GM12878 (cell line): Measurements from ENCODE around the gene TTC39B. TPM values are rescaled to one million over a fixed set of nuclear protein-coding genes. Genes with fewer than 3 reads are reported as not detected.

Source experiments
- ATAC-seq: fragments of 200-7000 bp; cut with Tn5 transposase; 3 replicates; pipeline ENCODE4 v1.9.1; 2020; ENCODE audit warnings: mild to moderate bottlenecking, moderate library complexity
- BruUV-seq: library from RNA; stranded (reverse); fragments of 400-500 nt; replicated peaks from 2 replicates; lab custom pipeline; 2021; lab: Mats Ljungman, UMichigan
- CTCF ChIA-PET: fragments of 300-600 bp; sonication (Branson Sonifier 250); formaldehyde crosslinking; extraction: SDS; loops from one replicate; lab custom pipeline; 2021; ENCODE audit warnings: inconsistent platforms; lab: Yijun Ruan, JAX
- POLR2A ChIA-PET: fragments of 350-600 bp; formaldehyde crosslinking; extraction: SDS; loops from one replicate; lab custom pipeline; 2021; ENCODE audit warnings: inconsistent platforms; lab: Charles Lee
- RAD21 ChIA-PET: fragments of 300-600 bp; sonication (Branson Sonifier 250); formaldehyde crosslinking; loops from one replicate; lab custom pipeline; 2023; ENCODE audit warnings: antibody characterized with exemption; ENCODE audit not compliant: unreplicated experiment; lab: Charles Lee
- SMC1A ChIA-PET: fragments of 300-600 bp; sonication (Branson Sonifier 250); formaldehyde crosslinking; loops from one replicate; lab custom pipeline; 2023; ENCODE audit not compliant: unreplicated experiment, uncharacterized antibody; lab: Charles Lee
- DNase-seq: peaks from one replicate; pipeline ENCODE4 v3.0.0-alpha.2; 2011; ENCODE audit warnings: low read depth, low spot score
- FAIRE-seq: peaks from 3 replicates; lab custom pipeline; 2011; peaks lifted over from hg19 to GRCh38; lab: Jason Lieb, UNC
- H2AFZ ChIP-seq: 2 replicates; pipeline ENCODE4 v1.6.0; 2011; ENCODE audit warnings: low read depth, low read length, control low read depth; ENCODE audit not compliant: control insufficient read depth
- H3K27ac ChIP-seq: 2 replicates; pipeline ENCODE4 v1.5.1; 2011; ENCODE audit warnings: control low read depth; ENCODE audit not compliant: control insufficient read depth, insufficient read depth
- H3K27me3 ChIP-seq, 2 experiments: replicated peaks in 1 of 2; 2 replicates each; pipeline versions ENCODE4 v1.6.0 to v1.6.1; 2011; ENCODE audit warnings: low read length in 1 of 2; ENCODE audit not compliant: control insufficient read depth in 2 of 2, insufficient read depth in 2 of 2
- H3K36me3 ChIP-seq, 2 experiments: 2 replicates each; pipeline ENCODE4 v1.5.1; 2011; ENCODE audit warnings: low read length in 1 of 2; ENCODE audit not compliant: control insufficient read depth in 2 of 2, insufficient read depth in 2 of 2
- H3K4me1 ChIP-seq: 2 replicates; pipeline ENCODE4 v1.6.1; 2011; ENCODE audit warnings: mild to moderate bottlenecking, low read length, moderate library complexity, mixed read lengths; ENCODE audit not compliant: control insufficient read depth, insufficient read depth
- H3K4me2 ChIP-seq: 2 replicates; pipeline ENCODE4 v1.6.0; 2011; ENCODE audit warnings: control low read depth; ENCODE audit not compliant: control insufficient read depth, insufficient read depth
- H3K4me3 ChIP-seq: fragments of 200-600 bp; sonication (generic); 2 replicates; pipeline ENCODE4 v1.5.1; 2016
- H3K79me2 ChIP-seq: 2 replicates; pipeline ENCODE4 v1.6.0; 2011; ENCODE audit warnings: low read length; ENCODE audit not compliant: control insufficient read depth, insufficient read depth
- H3K9ac ChIP-seq: 2 replicates; pipeline ENCODE4 v1.8.0; 2011; ENCODE audit warnings: low read length, control low read depth, mixed read lengths; ENCODE audit not compliant: control insufficient read depth, insufficient read depth
- H3K9me3 ChIP-seq: replicated peaks from 3 replicates; pipeline ENCODE4 v1.5.1; 2011; ENCODE audit warnings: mild to moderate bottlenecking, low read length; ENCODE audit not compliant: control insufficient read depth, insufficient read depth
- H4K20me1 ChIP-seq: 2 replicates; pipeline ENCODE4 v1.6.0; 2011; ENCODE audit not compliant: control insufficient read depth, insufficient read depth
- CREM ChIP-seq: IDR thresholded peaks from 2 replicates; pipeline ENCODE4 v1.6.1; 2014; ENCODE audit warnings: antibody characterized with exemption, low read depth
- CTCF ChIP-seq, 3 experiments: IDR thresholded peaks in 2 of 3; conservative IDR thresholded peaks in 1 of 3; 2 replicates each; pipeline ENCODE4 v1.5.1; 2011; ENCODE audit warnings: low read depth in 3 of 3, low read length in 3 of 3, mild to moderate bottlenecking in 3 of 3, control low read depth in 2 of 3, moderate library complexity in 2 of 3, inconsistent platforms in 1 of 3, mixed read lengths in 1 of 3; ENCODE audit not compliant: control insufficient read depth in 2 of 3, insufficient read depth in 1 of 3; ENCODE audit errors: extremely low read depth in 1 of 3
- IKZF2 ChIP-seq, 2 experiments: fragments of 450-650 bp; IDR thresholded peaks; 2 replicates each; pipeline ENCODE4 v1.6.1; 2017; ENCODE audit warnings: mild to moderate bottlenecking in 2 of 2, moderate library complexity in 2 of 2
- MYC ChIP-seq: IDR thresholded peaks from 2 replicates; pipeline ENCODE4 v1.6.1; 2011; ENCODE audit warnings: mild to moderate bottlenecking, low read length, moderate library complexity, inconsistent platforms; ENCODE audit not compliant: insufficient read depth, insufficient replicate concordance, insufficient read length, severe bottlenecking
- NR2F1 ChIP-seq: fragments of 450-650 bp; conservative IDR thresholded peaks from 2 replicates; pipeline ENCODE4 v1.6.1; 2017; ENCODE audit warnings: mild to moderate bottlenecking
- RFX5 ChIP-seq: IDR thresholded peaks from 2 replicates; pipeline ENCODE4 v1.6.1; 2011; ENCODE audit warnings: low read depth, low read length, improper control_type of control experiment
- TAF1 ChIP-seq: IDR thresholded peaks from 2 replicates; pipeline ENCODE4 v1.6.1; 2011; ENCODE audit warnings: mild to moderate bottlenecking, low read depth, low read length, borderline replicate concordance
- TCF3 ChIP-seq: IDR thresholded peaks from 2 replicates; pipeline ENCODE4 v1.6.1; 2012; ENCODE audit warnings: low read depth, mild to moderate bottlenecking, low read length, borderline replicate concordance; ENCODE audit not compliant: insufficient read depth
- ZBTB40 ChIP-seq: fragments of 450-650 bp; IDR thresholded peaks from 2 replicates; pipeline ENCODE4 v1.6.1; 2016; ENCODE audit warnings: mild to moderate bottlenecking, moderate library complexity, borderline replicate concordance
- WGBS: methylation state at CpG from one replicate; pipeline ENCODE4 v1.1.6; 2016; ENCODE audit warnings: low lambda C conversion rate; ENCODE audit not compliant: insufficient replicate concordance, insufficient coverage; ENCODE audit errors: missing lambda C conversion rate; 5-methylcytosine and 5-hydroxymethylcytosine counted together
- in situ Hi-C: fragments of 300-500 bp; cut with MboI; formaldehyde crosslinking; loops from 9 replicates; pipeline ENCODE4 v1.14.3; 2018; ENCODE audit warnings: mixed read lengths
- intact Hi-C: fragments of 100-400 bp; cut with micrococcal nuclease; formaldehyde crosslinking; loops from one replicate; pipeline ENCODE4 v1.14.2; 2022; ENCODE audit not compliant: unreplicated experiment
- polyA plus RNA-seq, 11 experiments: library from polyadenylated mRNA; depleted of rRNA in 4 of 11; unstranded in 6 of 11; stranded (reverse) in 5 of 11; fragments of >200 nt; fragmentation: Nextera tagmentation in 4 of 11; fragmentation: Illumina TruSeq in 1 of 11; extraction: Ambion mirVana in 4 of 11; extraction: Trizol in 1 of 11; gene quantifications; 1 replicate in 1 of 11; 2 replicates in 10 of 11; pipeline versions ENCODE4 v1.2.1 to v1.2.3, GENCODE V29; 2011 to 2016; ENCODE audit warnings: inconsistent platforms in 2 of 11, missing spikeins in 2 of 11, low read depth in 1 of 11
- total RNA-seq, 4 experiments: library from RNA; depleted of rRNA in 3 of 4; stranded (reverse); fragments of >200 nt in 3 of 4; fragmentation: Illumina TruSeq in 1 of 4; extraction: Trizol in 1 of 4; gene quantifications; 2 replicates each; pipeline versions ENCODE4 v1.2.1 to v1.2.3, GENCODE V29; 2013 to 2021

TTC39B gene
- total and polyA plus RNA-seq, 10 of the 15 experiments (the other 5 are each of a cell fraction or from before 2014, with no cell fraction given): 0.68 to 2.5 (median 1.5) TPM

GRCh38 chr9:15278091-15278687 lies 28.8 kb downstream of the TTC39B start:
- WGBS: 24% methylated on average over 2 of the region's 2 CpGs
- TF ChIP-seq TAF1 (no peak), CTCF (IDR thresholded peaks at IDR 0.05 in 2 of 3, conservative IDR thresholded peaks at IDR 0.05 in 1 of 3; ENCODE audit: control insufficient read depth in 2 of 3, extremely low read depth in 1 of 3, insufficient read depth in 1 of 3, low read depth in 3 of 3, low read length in 3 of 3) (no peak), TCF3 (no peak), RFX5 (no peak), NR2F1 (no peak), IKZF2 (IDR thresholded peaks at IDR 0.05) (no peak), MYC (no peak), CREM (no peak), ZBTB40 (no peak)
- H4K20me1 ChIP-seq: no peaks in the 10 kb centered on the region
- intact Hi-C loops (loop anchor here (1.0 to 10.0 kb wide), 3 partner anchors 139 to 329 kb away; no protein-coding TSS in a partner anchor), in situ Hi-C loops (no loop called here)
- ChIA-PET CTCF (interaction anchor here (0.7 to 1.7 kb wide), 22 partner anchors 9 to 363 kb away, joined by 3 to 9 read pairs (median 4); partner anchors contain the start of gene CCDC171), POLR2A (no interaction called here), SMC1A (interaction anchor here (0.7 to 1.8 kb wide), 14 partner anchors 9 to 328 kb away, joined by 3 to 10 read pairs (median 4); partner anchors contain the start of genes CCDC171 and SNAPC3), RAD21 (interaction anchor here (0.6 to 1.2 kb wide), 10 partner anchors 18 to 344 kb away, joined by 3 to 7 read pairs (median 3); no protein-coding TSS in a partner anchor)
- BruUV-seq: no TSS peak
- no peak for ATAC-seq
- H3K27me3 ChIP-seq: no peaks in the 10 kb centered on the region
- H3K4me2 ChIP-seq: no peak overlapping the region
- no peak overlapping the region for H2AFZ ChIP-seq
- no peak overlapping the region for H3K9ac ChIP-seq
- no peak overlapping the region for H3K27ac ChIP-seq
- no peaks in the 10 kb centered on the region for H3K36me3 ChIP-seq
- FAIRE-seq: no peak
- no peaks in the 10 kb centered on the region for H3K79me2 ChIP-seq
- H3K9me3 ChIP-seq: no peaks in the 10 kb centered on the region
- H3K4me3 ChIP-seq: no peak overlapping the region
- DNase-seq: no peak
- H3K4me1 ChIP-seq: no peaks in the 10 kb centered on the region
